HepG2 (cell line): Measurements from ENCODE around the gene PXT1. TPM values are rescaled to one million over a fixed set of nuclear protein-coding genes. Genes with fewer than 3 reads are reported as not detected.

Experiments
- ATRX ChIP-seq: sonication (generic); formaldehyde crosslinking; IDR thresholded peaks from 2 replicates; pipeline ENCODE4 v1.4.0; 2020; ENCODE audit warnings: missing genetic modification reagents, borderline replicate concordance
- CREM ChIP-seq, 2 experiments: sonication (generic) in 1 of 2; formaldehyde crosslinking in 1 of 2; IDR thresholded peaks; 2 replicates each; pipeline versions ENCODE4 v1.4.0 to v1.6.1; 2016 to 2020; ENCODE audit warnings: antibody characterized with exemption in 1 of 2, mild to moderate bottlenecking in 1 of 2, missing genetic modification reagents in 1 of 2
- HNF4A ChIP-seq: sonication (generic); formaldehyde crosslinking; IDR thresholded peaks from 2 replicates; pipeline ENCODE4 v1.4.0; 2020; ENCODE audit warnings: missing genetic modification reagents
- HOXA9 ChIP-seq: sonication (generic); formaldehyde crosslinking; IDR thresholded peaks from 2 replicates; pipeline ENCODE4 v1.8.1; 2022; ENCODE audit warnings: missing genetic modification reagents, mild to moderate bottlenecking, moderate library complexity, borderline replicate concordance
- MBNL3 ChIP-seq: fragments of 250-450 bp; sonication (Bioruptor Pico); conservative IDR thresholded peaks from 2 replicates; pipeline ENCODE4 v1.8.0; 2022; ENCODE audit warnings: mild to moderate bottlenecking, inconsistent platforms
- MXD4 ChIP-seq: IDR thresholded peaks from 2 replicates; pipeline ENCODE4 v1.6.1; 2016; ENCODE audit warnings: mild to moderate bottlenecking, missing biosample characterization, missing genetic modification reagents
- PTBP1 ChIP-seq: fragments of 200-400 bp; formaldehyde crosslinking; IDR thresholded peaks from 2 replicates; pipeline ENCODE4 v1.6.1; 2018; ENCODE audit warnings: low read length, low read depth; ENCODE audit not compliant: poor library complexity, severe bottlenecking
- RARG ChIP-seq: sonication (generic); formaldehyde crosslinking; IDR thresholded peaks from 2 replicates; pipeline ENCODE4 v1.4.0; 2020; ENCODE audit warnings: low read depth, mild to moderate bottlenecking, missing genetic modification reagents
- TAF15 ChIP-seq: fragments of 200-400 bp; formaldehyde crosslinking; IDR thresholded peaks from one replicate; pipeline ENCODE4 v1.6.1; 2018; ENCODE audit warnings: mild to moderate bottlenecking, low read depth, low read length; ENCODE audit not compliant: poor library complexity, severe bottlenecking
- polyA plus RNA-seq, 8 experiments: library from polyadenylated mRNA; depleted of rRNA in 3 of 8; stranded (reverse) in 7 of 8; unstranded in 1 of 8; fragments of >200 nt; fragmentation: Illumina TruSeq in 4 of 8; extraction: Trizol in 4 of 8; gene quantifications; 2 replicates each; pipeline versions ENCODE4 v1.2.1 to v1.2.3, GENCODE V29; 2011 to 2016; ENCODE audit warnings: low read depth in 4 of 8, missing spikeins in 1 of 8, mixed read lengths in 1 of 8; ENCODE audit not compliant: insufficient read depth in 1 of 8
- total RNA-seq, 5 experiments: library from RNA; depleted of rRNA; stranded (reverse); fragments of >200 nt; fragmentation: Illumina TruSeq; extraction: Trizol; gene quantifications; 2 replicates each; pipeline ENCODE4 v1.2.3, GENCODE V29; 2016; ENCODE audit warnings: low read depth in 1 of 5
- TF ChIP-seq, protein P1 (sequence below): fragments of 450-650 bp; IDR thresholded peaks from 2 replicates; pipeline ENCODE4 v1.6.1; 2017; ENCODE audit warnings: mild to moderate bottlenecking
- TF ChIP-seq, protein P2 (sequence below): sonication (generic); formaldehyde crosslinking; IDR thresholded peaks from 2 replicates; pipeline ENCODE4 v1.4.0; 2020; ENCODE audit warnings: missing genetic modification reagents
- TF ChIP-seq, protein P3 (sequence below): sonication (generic); formaldehyde crosslinking; IDR thresholded peaks from 2 replicates; pipeline ENCODE4 v1.4.0; 2020; ENCODE audit warnings: missing genetic modification reagents, borderline replicate concordance
- TF ChIP-seq, protein P4 (sequence below): sonication (generic); formaldehyde crosslinking; IDR thresholded peaks from 2 replicates; pipeline ENCODE4 v1.8.0; 2022; ENCODE audit warnings: mild to moderate bottlenecking, missing genetic modification reagents, moderate library complexity
- TF ChIP-seq, protein P5 (sequence below): IDR thresholded peaks from 2 replicates; pipeline ENCODE4 v1.6.1; 2016

Gene PXT1
- total and polyA plus RNA-seq, 2 of the 13 experiments (the other 11 are each of a cell fraction or from before 2014, with no cell fraction given): 0.04 TPM; not detected in 1

DNA sequence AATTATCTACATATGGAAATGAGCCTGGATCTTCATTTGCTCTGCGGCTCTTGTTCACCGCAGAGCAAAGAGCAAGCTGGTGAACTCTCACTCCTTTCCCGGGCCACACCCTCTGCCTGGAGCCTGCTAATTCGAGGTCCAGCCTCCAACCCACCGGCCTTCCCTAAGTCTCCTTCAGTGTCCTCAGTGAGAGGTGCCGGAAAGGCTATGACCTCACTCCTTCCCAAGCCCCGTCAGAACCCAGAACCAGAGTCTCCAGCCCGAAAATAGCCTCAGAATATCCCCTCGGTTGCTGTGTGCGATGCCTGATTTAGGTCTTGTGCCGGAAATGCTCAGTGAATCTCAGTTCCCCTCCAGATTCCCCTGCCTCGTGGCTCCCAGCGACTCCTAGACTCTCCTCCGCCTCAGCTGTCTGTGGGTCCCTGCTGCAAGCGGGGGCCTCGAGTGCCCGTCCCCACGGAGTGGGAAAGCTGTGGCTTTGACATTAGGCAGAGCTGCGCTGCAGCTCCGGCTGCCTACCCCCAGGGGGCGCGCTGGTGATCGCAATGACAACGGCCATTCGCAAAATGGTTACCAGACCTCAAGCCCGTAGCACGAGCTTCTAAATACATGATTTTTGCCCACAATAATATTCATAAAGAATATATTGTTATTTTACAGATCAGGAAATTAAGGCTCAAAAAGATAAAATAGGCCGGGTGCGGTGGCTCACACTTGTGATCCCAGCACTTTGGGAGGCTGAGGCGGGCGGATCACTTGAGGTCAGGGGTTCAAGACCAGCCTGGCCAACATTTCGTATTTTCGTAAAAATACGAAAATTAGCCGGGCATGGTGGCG, 101.8 kb downstream of the PXT1 start (continued):
- TF ChIP-seq MBNL3: no peak
- TF ChIP-seq, protein P1, sequence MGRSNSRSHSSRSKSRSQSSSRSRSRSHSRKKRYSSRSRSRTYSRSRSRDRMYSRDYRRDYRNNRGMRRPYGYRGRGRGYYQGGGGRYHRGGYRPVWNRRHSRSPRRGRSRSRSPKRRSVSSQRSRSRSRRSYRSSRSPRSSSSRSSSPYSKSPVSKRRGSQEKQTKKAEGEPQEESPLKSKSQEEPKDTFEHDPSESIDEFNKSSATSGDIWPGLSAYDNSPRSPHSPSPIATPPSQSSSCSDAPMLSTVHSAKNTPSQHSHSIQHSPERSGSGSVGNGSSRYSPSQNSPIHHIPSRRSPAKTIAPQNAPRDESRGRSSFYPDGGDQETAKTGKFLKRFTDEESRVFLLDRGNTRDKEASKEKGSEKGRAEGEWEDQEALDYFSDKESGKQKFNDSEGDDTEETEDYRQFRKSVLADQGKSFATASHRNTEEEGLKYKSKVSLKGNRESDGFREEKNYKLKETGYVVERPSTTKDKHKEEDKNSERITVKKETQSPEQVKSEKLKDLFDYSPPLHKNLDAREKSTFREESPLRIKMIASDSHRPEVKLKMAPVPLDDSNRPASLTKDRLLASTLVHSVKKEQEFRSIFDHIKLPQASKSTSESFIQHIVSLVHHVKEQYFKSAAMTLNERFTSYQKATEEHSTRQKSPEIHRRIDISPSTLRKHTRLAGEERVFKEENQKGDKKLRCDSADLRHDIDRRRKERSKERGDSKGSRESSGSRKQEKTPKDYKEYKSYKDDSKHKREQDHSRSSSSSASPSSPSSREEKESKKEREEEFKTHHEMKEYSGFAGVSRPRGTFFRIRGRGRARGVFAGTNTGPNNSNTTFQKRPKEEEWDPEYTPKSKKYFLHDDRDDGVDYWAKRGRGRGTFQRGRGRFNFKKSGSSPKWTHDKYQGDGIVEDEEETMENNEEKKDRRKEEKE: no peak
- TF ChIP-seq, protein P2, sequence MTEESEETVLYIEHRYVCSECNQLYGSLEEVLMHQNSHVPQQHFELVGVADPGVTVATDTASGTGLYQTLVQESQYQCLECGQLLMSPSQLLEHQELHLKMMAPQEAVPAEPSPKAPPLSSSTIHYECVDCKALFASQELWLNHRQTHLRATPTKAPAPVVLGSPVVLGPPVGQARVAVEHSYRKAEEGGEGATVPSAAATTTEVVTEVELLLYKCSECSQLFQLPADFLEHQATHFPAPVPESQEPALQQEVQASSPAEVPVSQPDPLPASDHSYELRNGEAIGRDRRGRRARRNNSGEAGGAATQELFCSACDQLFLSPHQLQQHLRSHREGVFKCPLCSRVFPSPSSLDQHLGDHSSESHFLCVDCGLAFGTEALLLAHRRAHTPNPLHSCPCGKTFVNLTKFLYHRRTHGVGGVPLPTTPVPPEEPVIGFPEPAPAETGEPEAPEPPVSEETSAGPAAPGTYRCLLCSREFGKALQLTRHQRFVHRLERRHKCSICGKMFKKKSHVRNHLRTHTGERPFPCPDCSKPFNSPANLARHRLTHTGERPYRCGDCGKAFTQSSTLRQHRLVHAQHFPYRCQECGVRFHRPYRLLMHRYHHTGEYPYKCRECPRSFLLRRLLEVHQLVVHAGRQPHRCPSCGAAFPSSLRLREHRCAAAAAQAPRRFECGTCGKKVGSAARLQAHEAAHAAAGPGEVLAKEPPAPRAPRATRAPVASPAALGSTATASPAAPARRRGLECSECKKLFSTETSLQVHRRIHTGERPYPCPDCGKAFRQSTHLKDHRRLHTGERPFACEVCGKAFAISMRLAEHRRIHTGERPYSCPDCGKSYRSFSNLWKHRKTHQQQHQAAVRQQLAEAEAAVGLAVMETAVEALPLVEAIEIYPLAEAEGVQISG (CRISPR knock-in tag): peak; percentile 16; the same call in 1 of the 2 replicates
- TF ChIP-seq, protein P3, sequence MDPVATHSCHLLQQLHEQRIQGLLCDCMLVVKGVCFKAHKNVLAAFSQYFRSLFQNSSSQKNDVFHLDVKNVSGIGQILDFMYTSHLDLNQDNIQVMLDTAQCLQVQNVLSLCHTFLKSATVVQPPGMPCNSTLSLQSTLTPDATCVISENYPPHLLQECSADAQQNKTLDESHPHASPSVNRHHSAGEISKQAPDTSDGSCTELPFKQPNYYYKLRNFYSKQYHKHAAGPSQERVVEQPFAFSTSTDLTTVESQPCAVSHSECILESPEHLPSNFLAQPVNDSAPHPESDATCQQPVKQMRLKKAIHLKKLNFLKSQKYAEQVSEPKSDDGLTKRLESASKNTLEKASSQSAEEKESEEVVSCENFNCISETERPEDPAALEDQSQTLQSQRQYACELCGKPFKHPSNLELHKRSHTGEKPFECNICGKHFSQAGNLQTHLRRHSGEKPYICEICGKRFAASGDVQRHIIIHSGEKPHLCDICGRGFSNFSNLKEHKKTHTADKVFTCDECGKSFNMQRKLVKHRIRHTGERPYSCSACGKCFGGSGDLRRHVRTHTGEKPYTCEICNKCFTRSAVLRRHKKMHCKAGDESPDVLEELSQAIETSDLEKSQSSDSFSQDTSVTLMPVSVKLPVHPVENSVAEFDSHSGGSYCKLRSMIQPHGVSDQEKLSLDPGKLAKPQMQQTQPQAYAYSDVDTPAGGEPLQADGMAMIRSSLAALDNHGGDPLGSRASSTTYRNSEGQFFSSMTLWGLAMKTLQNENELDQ: no peak
- TF ChIP-seq ATRX (CRISPR knock-in tag): no peak
- no peak for TF ChIP-seq HOXA9 (CRISPR knock-in tag)
- TF ChIP-seq MXD4 (CRISPR knock-in tag): peak; percentile 34; the same call in 1 of the 2 replicates
- no peak for TF ChIP-seq TAF15
- 0 out of 2 replicates have a peak, but pooled peaks have one; percentile 5 for TF ChIP-seq HNF4A (CRISPR knock-in tag)
- TF ChIP-seq, protein P4, sequence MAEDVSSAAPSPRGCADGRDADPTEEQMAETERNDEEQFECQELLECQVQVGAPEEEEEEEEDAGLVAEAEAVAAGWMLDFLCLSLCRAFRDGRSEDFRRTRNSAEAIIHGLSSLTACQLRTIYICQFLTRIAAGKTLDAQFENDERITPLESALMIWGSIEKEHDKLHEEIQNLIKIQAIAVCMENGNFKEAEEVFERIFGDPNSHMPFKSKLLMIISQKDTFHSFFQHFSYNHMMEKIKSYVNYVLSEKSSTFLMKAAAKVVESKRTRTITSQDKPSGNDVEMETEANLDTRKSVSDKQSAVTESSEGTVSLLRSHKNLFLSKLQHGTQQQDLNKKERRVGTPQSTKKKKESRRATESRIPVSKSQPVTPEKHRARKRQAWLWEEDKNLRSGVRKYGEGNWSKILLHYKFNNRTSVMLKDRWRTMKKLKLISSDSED: no peak
- TF ChIP-seq RARG (CRISPR knock-in tag): no peak
- no peak for TF ChIP-seq CREM (IDR thresholded peaks at IDR 0.05)
- TF ChIP-seq CREM (CRISPR knock-in tag; IDR thresholded peaks at IDR 0.05): no peak
- TF ChIP-seq, protein P5, sequence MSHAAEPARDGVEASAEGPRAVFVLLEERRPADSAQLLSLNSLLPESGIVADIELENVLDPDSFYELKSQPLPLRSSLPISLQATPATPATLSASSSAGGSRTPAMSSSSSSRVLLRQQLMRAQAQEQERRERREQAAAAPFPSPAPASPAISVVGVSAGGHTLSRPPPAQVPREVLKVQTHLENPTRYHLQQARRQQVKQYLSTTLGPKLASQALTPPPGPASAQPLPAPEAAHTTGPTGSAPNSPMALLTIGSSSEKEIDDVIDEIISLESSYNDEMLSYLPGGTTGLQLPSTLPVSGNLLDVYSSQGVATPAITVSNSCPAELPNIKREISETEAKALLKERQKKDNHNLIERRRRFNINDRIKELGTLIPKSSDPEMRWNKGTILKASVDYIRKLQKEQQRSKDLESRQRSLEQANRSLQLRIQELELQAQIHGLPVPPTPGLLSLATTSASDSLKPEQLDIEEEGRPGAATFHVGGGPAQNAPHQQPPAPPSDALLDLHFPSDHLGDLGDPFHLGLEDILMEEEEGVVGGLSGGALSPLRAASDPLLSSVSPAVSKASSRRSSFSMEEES: no peak
- no peak for TF ChIP-seq PTBP1
- TF ChIP-seq, all 625 proteins: peak for 118
